DLD1 (cell line): Measurements from ENCODE around the gene DCAF7.

Source experiments
- in situ Hi-C: cut with HindIII; loops from 2 replicates; pipeline ENCODE4 v1.10.0; 2017; ENCODE audit warnings: low sequenced_read_pairs

Gene DCAF7

DNA sequence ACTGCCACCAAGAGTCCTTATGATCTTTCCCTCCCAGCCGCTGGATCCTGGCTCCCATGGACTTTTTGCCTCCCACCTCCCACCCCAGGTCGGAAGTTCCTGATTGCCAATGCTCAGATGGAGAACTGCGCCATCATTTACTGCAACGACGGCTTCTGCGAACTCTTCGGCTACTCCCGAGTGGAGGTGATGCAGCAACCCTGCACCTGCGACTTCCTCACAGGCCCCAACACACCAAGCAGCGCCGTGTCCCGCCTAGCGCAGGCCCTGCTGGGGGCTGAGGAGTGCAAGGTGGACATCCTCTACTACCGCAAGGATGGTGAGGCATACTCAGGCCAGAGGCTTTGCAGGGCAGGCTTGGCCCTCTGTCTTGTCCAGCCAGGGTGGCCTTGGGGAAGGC, 26.2 kb upstream of the DCAF7 start:
- in situ Hi-C loops: no loop called here

DNA sequence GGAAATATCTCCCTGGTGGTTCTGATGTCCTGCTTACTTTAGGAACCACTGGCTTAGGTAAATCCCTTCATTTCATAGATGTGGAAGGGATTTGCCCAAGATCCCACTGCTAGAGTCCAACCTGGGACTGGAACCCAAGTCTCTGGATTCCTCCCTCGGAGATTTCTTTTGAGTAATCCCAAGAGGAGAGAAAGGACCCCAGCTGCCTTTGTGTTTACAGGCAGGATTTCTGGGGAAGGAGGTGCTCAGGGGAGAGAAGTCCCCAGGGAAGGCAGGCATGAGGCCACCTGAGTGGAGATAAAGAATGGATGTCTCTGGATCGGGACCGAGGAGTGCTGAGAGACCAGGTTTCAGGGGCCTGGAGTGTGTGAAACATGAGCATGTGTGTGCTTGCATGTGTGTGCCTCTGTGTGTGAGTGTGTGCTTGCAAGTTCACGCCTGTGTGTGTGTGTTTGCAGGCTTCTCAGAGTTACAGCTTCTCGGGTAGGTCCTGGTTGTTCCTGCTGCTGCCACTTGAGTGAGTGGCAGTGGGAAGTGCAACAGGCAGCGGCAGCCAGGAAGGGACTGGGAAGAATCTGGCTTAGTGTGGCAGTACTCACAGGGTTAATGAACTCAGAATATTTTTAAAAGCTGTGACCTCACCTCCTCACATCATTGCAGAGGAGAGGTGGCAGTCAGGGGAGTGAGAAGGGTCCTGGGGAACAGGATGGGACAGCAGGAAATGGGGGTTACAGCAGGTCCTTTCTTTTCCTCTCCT, 24.9 kb upstream of the DCAF7 start:
- in situ Hi-C loops: no loop called here

DNA sequence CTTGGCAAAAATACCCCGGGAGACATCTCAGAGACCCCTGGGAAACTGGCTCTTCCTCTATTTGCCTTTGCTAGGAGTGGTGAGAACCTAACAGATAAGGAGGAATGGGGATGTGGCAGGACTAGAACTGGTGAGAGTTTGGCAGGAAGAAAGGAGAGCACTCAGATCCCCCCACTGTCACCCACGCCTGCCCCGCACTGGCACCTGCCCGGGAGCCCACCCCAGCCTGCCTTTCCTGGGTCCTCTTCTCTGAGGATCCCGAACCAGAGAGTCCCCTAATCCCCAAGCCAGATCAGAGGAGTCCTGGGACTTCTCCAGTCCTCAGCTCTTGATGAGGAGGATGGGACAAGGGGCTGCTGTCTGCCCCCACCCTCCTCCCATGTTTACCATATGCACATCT, 23.4 kb upstream of the DCAF7 start:
- in situ Hi-C loops: no loop called here

GRCh38 chr17:63528183-63528582, 22.1 kb upstream of the DCAF7 start:
- in situ Hi-C loops: no loop called here

- in situ Hi-C loops: no loop called here
Measured at GRCh38 chr17:63529711-63530556, 20.3 kb upstream of the DCAF7 start.

- in situ Hi-C loops: no loop called here
Measured at GRCh38 chr17:63530557-63531021, 19.7 kb upstream of the DCAF7 start.

- in situ Hi-C loops: no loop called here
Measured at GRCh38 chr17:63531022-63531965, 19.0 kb upstream of the DCAF7 start.

- in situ Hi-C loops: no loop called here
Measured at GRCh38 chr17:63533433-63534077, 16.7 kb upstream of the DCAF7 start.

DNA sequence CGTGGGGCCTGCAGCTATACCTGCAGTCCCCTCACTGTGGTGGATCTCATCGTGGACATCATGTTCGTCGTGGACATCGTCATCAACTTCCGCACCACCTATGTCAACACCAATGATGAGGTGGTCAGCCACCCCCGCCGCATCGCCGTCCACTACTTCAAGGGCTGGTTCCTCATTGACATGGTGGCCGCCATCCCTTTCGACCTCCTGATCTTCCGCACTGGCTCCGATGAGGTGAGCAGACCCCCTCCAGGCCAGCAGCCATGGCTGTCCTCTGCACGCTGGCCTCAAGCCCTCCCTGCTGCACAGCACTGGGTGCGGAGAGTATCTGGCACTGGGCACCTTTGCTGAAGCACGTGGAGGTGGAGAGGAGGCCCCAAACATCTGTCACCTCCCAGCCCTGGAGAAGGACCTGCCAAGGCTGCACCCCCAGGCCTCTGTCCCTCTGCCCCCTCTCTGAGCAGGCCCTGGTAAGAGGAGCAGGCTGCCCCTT, 16.2 kb upstream of the DCAF7 start:
- in situ Hi-C loops: no loop called here

DNA sequence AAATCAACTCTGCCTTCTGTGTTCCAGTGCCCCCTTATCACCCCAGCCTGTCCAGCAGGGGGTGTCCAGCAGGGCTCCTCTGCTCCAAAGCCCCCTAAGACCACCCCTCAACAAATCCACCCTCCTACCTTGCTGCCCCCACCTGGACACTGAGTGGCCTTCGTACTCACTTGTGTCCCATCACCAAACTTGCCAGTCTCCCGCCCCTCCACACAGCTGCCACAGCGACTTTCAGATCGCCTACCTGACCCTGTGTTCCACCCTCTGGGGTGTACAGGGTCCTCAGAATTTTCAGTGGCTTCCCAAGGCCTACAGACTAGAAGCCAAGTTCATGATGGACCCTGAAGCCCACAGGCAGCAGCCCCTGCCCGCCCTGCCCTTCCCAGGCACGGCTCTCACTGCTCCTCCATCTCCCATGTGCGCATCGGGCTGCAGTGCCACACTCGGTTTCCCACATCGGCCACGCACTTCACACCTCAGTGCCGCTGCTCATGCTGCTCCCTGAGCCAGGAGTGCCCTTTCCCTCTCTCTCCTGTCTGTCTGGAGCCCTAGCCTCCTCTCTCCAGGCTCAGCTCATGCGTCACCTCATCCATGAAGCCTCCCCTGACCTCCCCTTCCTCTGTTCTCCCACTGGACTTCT, 15.3 kb upstream of the DCAF7 start:
- in situ Hi-C loops: no loop called here

- in situ Hi-C loops: no loop called here
Measured at GRCh38 chr17:63535640-63536039, 14.6 kb upstream of the DCAF7 start.

DNA sequence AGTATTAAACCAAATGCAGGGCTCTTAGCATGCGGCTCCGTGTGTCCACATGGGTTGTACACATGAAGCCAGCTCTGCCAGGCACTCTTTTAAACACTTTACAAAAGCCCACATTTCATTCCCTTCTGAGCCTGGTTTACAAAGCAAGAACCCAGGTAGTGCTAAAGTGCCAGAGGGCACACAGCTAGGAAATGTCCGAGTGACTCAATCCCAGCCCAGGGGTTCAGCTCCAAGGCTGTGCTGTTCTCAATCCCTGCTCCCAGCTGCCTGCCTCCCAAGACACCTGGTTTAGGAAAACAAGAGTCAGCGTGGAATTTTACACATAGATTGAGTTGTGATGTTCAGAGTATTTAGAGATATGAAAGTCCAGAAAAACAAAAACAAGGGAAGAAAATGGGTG, 13.3 kb upstream of the DCAF7 start:
- in situ Hi-C loops: no loop called here

DNA sequence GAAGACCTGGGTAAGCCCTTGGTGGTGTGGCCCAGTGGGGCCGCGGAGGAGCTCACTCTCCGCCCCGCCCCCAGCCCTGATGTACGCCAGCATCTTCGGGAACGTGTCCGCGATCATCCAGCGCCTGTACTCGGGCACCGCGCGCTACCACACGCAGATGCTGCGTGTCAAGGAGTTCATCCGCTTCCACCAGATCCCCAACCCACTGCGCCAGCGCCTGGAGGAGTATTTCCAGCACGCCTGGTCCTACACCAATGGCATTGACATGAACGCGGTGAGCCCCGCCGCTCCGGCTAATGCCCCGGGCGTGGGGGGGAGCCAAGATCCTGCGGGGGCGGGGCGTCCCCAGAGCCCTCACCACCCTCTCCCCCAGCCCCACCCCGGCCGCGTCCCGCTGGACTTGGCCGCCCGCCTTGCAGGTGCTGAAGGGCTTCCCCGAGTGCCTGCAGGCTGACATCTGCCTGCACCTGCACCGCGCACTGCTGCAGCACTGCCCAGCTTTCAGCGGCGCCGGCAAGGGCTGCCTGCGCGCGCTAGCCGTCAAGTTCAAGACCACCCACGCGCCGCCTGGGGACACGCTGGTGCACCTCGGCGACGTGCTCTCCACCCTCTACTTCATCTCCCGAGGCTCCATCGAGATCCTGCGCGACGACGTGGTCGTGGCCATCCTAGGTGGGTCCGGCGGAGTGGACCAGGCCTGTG, 12.1 kb upstream of the DCAF7 start:
- in situ Hi-C loops: no loop called here

DNA sequence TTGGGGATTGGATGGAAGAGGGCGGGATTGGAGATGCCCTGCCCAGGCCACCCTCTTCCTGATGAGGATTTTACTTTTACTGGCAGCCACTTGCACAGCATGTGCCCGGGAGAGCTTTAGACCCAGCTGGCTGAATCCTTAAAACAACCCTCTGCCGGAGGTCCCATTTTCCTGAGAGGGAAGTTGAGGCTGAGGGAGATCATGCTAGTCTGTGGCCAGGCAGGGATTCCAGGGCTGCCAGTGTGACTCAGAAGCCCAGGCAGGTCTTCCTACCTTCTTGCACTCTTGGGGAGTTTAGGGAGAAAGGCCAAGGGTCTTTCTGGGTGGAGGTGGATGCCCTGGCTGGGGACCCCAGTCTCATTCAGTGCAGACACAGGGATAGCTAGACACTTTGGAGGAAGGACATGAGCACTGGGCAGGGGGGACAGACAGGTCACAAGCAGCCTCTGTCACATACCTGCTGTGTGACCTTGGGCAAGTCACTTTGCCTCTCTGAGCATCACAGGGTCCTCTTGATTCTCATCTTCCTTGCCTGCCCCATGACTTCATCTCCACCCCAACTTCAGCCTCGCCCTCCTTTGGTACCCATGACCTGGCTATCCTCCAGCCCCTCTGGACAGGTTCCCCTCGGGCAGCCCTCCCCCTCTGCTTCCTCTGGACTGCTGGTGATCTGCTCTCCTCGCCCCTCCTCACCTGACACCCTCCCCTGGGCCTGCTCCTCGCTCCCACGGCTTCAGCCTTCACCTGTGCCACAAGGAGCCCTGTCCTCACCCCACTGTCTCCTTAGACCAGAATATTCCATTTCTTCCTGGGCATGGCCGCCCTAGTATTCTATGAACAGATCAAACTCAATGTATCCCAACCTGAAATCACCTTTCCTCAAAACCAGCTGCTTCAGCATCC, 11.3 kb upstream of the DCAF7 start:
- in situ Hi-C loops: no loop called here

DNA sequence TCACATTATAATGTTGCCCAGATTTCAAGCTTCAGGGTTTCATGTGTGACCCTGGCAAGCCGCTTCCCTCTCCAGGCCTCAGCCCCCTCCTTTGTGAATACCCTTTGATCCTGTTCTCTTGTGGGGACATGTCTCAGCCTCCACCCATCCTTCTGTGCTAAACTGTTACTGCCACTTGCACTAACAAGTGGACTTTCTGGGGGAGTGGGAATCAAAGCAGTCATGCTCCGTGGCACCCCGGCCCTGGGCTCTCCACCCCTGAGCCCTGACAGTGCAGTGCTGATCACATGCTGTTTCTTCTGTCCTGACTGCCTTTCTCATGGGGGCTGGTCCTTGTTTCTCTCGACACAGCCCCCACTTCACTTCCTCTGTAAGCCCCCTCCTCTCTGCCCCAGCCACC, 9.7 kb upstream of the DCAF7 start:
- in situ Hi-C loops: loop anchor here (5.0 kb wide), 1 partner anchor 82 kb away; the partner anchor contains the start of gene MAP3K3

DNA sequence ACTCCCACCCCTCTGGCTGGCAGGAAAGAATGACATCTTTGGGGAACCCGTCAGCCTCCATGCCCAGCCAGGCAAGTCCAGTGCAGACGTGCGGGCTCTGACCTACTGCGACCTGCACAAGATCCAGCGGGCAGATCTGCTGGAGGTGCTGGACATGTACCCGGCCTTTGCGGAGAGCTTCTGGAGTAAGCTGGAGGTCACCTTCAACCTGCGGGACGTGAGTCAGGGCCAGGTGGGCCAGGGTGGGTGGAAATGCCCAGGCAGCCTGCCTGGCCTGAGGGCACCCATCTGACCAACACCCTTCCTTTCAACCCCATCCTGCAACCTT, 8.1 kb upstream of the DCAF7 start:
- in situ Hi-C loops: loop anchor here (5.0 kb wide), 1 partner anchor 80 kb away; the partner anchor contains the start of gene MAP3K3

- in situ Hi-C loops: loop anchor here (5.0 kb wide), 1 partner anchor 79 kb away; the partner anchor contains the start of gene MAP3K3
Measured at GRCh38 chr17:63542942-63543821, 7.1 kb upstream of the DCAF7 start.
